ENCODE data around the gene DIPK1B. TPM values are rescaled to one million over a fixed set of nuclear protein-coding genes. Genes with fewer than 3 reads are reported as not detected.
A peak's percentile ranks its signal among the peaks of the same experiment; 100 is the strongest.

DIPK1B gene
- total RNA-seq (2014; rRNA removed; shearing (Covaris generic)) (47.2 and 60.0 TPM in 2 replicates), polyA plus RNA-seq (2016; fragmentation: Nextera tagmentation; extraction: Ambion mirVana) (18.7 and 24.2 TPM in 2 replicates)
- long read RNA-seq, partial matches to known transcripts = 0 of 5 reads
- long read RNA-seq, other reads (novel, unspliced or antisense) = 3 of 5 reads

DNA sequence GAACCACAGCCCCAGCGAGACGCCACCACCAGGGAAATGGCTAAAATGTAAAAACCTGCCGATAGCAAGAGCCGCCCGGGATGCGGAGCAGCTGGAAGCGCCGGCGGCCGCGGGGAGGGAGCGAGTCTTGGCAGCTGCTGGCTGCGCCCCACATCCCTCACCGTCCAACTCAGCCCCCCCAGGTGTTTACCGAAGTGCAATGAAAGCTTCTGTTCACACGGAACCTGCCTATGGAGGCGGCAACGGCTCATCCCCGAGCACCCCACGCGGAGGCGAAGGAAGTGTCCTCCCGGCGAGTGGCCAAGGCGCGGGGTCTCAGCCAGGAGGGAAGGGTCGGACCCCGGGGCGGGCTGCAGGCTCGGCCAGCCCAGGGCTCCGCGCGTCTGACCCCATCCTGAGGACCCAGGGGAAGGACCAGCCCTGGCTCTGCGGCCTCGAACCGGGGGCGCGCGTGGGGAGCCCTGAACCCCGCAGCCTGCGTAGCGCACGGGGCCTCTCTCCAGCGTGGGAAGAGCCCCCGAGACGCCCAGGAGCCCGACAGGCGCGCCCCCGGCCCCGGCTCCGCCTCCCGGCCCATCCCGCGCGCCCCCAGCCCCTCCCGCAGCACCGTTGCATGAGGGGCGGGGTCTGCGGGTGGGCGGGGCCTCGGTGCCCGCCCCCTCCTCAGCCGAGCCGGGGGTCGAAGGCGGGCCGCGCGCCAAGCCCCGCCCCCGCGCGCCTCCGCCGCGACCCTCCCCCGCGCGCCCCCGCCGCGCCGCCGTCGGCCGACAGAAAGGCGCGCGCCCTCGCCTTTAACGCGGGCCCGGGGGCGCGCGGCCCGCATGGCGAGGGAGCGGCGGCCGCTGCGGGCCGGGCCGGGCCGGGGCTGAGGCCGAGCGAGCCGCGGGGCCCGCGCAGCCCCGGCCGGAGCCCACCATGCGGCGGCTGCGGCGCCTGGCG, at the start of gene DIPK1B:
Gene DIPK1B (plus strand): TSS at position 822 of the 939 bp plus-strand sequence. CDS start 94 bp downstream, at position 916.
- DNase-seq (ENCODE audit: low spot score) = peak; percentile 79
- TF ChIP-seq POLR2AphosphoS5 (IDR thresholded peaks at IDR 0.05; ENCODE audit: low read depth) (no peak), NANOG (IDR thresholded peaks at IDR 0.05; ENCODE audit: borderline replicate concordance) (no peak), STAT1 (IDR thresholded peaks at IDR 0.05; ENCODE audit: unreplicated experiment) (no peak), EZH2phosphoT487 (IDR thresholded peaks at IDR 0.05; ENCODE audit: unreplicated experiment) (no peak)
- Histone ChIP-seq H3K9me2 (ENCODE audit: insufficient read depth) (no peaks in the 10 kb centered on the region), H2AFZ (peak within 1 kb of the TSS; percentile 91; the same call in 1 of the 2 replicates), H3K27me3 (ENCODE audit: insufficient read depth) (peaks cover 13% of the 10 kb centered on the region), H3K4me3 (peak within 1 kb of the TSS; percentile 91), H3K4me2 (peak within 1 kb of the TSS; percentile 90), H4K20me1 (replicated peaks; ENCODE audit: insufficient read depth) (peaks cover 10% of the 10 kb centered on the region), H3K4me1 (ENCODE audit: insufficient read depth) (peaks cover 4% of the 10 kb centered on the region; the same call in 1 of the 2 replicates), H3K36me3 (ENCODE audit: insufficient read depth) (no peaks in the 10 kb centered on the region), H3F3A (replicated peaks; ENCODE audit: low read depth) (0 out of 2 replicates have a peak, but pooled peaks cover 7% of the 10 kb centered on the region), H3K27ac (ENCODE audit: low read depth) (no peak within 1 kb of the TSS), H3K79me2 (replicated peaks; ENCODE audit: insufficient read depth) (peaks cover 10% of the 10 kb centered on the region; the same call in 1 of the 2 replicates)
- Mint-ChIP-seq H3K4me1 (peaks cover 5% of the 10 kb centered on the region), H3K36me3 (ENCODE audit: low read depth) (peaks cover 3% of the 10 kb centered on the region; the same call in 1 of the 3 replicates), H3K27ac (no peak within 1 kb of the TSS), H3K9me3 (no peaks in the 10 kb centered on the region), H3K4me3 (peak within 1 kb of the TSS; percentile 75), H3K27me3 (ENCODE audit: insufficient read depth, low read depth, poor library complexity) (peaks cover 18% of the 10 kb centered on the region)
- ATAC-seq = peak; percentile 74

DNA sequence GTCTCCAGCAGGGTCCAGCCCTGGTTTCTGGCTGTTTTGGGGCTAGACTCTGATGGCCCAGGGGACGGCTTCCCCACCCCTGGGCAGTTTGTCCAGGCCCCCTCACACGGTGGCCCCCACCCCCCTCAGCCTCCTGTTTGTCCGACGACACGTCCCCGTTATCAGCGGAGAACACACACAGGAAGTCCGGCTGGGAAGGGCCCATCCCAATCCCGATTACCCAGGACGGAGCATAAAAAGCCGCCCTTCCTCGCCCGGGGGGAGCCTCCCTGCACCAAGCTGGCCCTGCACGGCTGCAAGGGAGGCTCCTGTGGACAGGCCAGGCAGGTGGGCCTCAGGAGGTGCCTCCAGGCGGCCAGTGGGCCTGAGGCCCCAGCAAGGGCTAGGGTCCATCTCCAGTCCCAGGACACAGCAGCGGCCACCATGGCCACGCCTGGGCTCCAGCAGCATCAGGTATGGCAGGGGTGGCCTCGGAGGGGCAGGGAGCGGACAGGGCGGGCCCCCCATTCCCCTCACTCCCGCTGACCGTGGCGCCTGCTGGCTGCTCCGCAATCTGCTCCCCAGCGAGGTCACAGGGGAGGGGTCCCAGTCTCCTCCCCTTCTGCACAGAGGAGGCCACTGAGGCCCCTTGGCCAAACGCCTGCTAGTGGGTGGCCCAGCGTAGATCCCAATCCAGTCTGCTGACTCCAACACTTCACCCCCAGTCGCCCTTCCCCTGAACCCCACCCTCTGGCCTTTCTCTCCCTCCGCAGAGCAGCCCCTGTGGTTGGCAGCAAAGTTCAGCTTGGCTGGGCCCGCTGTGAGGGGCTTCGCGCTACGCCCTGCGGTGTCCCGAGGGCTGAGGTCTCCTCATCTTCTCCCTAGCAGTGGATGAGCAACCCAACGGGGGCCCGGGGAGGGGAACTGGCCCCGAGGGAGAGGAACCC, 49.5 kb upstream of the DIPK1B start, which contains the start of gene EGFL7:
Gene EGFL7 (plus strand): TSS at position 261 of the 926 bp plus-strand sequence. CDS start 5,367 bp downstream, outside the sequence.
- DNase-seq (ENCODE audit: low spot score) (no peak), ATAC-seq (no peak)
- Mint-ChIP-seq H3K36me3 (ENCODE audit: low read depth) (no peaks in the 10 kb centered on the region), H3K4me1 (no peaks in the 10 kb centered on the region), H3K9me3 (no peaks in the 10 kb centered on the region), H3K27ac (no peak within 1 kb of the TSS), H3K4me3 (no peak within 1 kb of the TSS), H3K27me3 (ENCODE audit: insufficient read depth, low read depth, poor library complexity) (no peaks in the 10 kb centered on the region)
- Histone ChIP-seq H3K4me3 (no peak within 1 kb of the TSS), H4K20me1 (replicated peaks; ENCODE audit: insufficient read depth) (no peaks in the 10 kb centered on the region), H3K4me1 (ENCODE audit: insufficient read depth) (no peaks in the 10 kb centered on the region; the same call in 1 of the 2 replicates), H3K9me2 (ENCODE audit: insufficient read depth) (no peaks in the 10 kb centered on the region), H3K27ac (ENCODE audit: low read depth) (no peak within 1 kb of the TSS), H2AFZ (no peak within 1 kb of the TSS), H3F3A (replicated peaks; ENCODE audit: low read depth) (no peaks in the 10 kb centered on the region), H3K79me2 (replicated peaks; ENCODE audit: insufficient read depth) (no peaks in the 10 kb centered on the region), H3K4me2 (no peak within 1 kb of the TSS), H3K27me3 (ENCODE audit: insufficient read depth) (no peaks in the 10 kb centered on the region), H3K36me3 (ENCODE audit: insufficient read depth) (no peaks in the 10 kb centered on the region)
- TF ChIP-seq, protein P1, sequence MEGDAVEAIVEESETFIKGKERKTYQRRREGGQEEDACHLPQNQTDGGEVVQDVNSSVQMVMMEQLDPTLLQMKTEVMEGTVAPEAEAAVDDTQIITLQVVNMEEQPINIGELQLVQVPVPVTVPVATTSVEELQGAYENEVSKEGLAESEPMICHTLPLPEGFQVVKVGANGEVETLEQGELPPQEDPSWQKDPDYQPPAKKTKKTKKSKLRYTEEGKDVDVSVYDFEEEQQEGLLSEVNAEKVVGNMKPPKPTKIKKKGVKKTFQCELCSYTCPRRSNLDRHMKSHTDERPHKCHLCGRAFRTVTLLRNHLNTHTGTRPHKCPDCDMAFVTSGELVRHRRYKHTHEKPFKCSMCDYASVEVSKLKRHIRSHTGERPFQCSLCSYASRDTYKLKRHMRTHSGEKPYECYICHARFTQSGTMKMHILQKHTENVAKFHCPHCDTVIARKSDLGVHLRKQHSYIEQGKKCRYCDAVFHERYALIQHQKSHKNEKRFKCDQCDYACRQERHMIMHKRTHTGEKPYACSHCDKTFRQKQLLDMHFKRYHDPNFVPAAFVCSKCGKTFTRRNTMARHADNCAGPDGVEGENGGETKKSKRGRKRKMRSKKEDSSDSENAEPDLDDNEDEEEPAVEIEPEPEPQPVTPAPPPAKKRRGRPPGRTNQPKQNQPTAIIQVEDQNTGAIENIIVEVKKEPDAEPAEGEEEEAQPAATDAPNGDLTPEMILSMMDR (conservative IDR thresholded peaks at IDR 0.05; ENCODE audit: low read depth in 2 of 2) = no peak
- TF ChIP-seq EZH2phosphoT487 (IDR thresholded peaks at IDR 0.05; ENCODE audit: unreplicated experiment) = no peak

Measured in GM23338 (cell line).